B cell (primary cell): ENCODE results near the gene B4GALT1.

Experiments
- CTCF ChIP-seq: fragments of 200-600 bp; IDR thresholded peaks from one replicate; pipeline ENCODE4 v1.8.0; 2022; ENCODE audit warnings: antibody characterized with exemption, mild to moderate bottlenecking
- EZH2 ChIP-seq: IDR thresholded peaks from 2 replicates; pipeline ENCODE4 v1.6.1; 2012; ENCODE audit warnings: borderline replicate concordance, low read depth, mild to moderate bottlenecking, moderate library complexity, low read length; ENCODE audit not compliant: insufficient read depth, poor library complexity, severe bottlenecking

GRCh38 chr9:33081128-33081851 lies 85.8 kb downstream of the B4GALT1 start:
- peak; percentile 84 for TF ChIP-seq CTCF
- no peak for TF ChIP-seq EZH2
